ENCODE measurements around the gene DTD1.
"Not testable (repeated sequence)": the region's sequence is repeated elsewhere in the genome, so short reads cannot be mapped to it uniquely, and the experiment has no call there.

DNA sequence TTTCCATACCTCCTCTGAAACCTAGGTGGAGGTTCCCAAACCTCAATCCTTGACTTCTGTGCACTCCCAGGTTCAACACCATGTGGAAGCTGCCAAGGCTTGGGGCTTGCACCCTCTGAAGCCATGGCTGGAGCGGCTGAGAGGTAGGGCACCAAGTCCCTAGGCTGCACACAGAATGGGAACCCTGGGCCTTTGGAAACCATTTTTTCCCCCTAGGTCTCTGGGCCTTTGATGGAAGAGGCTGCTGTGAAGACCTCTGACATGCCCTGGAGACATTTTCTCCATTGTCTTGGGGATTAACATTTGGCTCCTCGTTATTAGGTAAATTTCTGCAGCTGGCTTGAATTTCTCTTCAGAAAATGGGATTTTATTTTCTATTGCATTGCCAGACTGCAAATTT, 199.2 kb downstream of the DTD1 start:
- TF ChIP-seq, protein P1, sequence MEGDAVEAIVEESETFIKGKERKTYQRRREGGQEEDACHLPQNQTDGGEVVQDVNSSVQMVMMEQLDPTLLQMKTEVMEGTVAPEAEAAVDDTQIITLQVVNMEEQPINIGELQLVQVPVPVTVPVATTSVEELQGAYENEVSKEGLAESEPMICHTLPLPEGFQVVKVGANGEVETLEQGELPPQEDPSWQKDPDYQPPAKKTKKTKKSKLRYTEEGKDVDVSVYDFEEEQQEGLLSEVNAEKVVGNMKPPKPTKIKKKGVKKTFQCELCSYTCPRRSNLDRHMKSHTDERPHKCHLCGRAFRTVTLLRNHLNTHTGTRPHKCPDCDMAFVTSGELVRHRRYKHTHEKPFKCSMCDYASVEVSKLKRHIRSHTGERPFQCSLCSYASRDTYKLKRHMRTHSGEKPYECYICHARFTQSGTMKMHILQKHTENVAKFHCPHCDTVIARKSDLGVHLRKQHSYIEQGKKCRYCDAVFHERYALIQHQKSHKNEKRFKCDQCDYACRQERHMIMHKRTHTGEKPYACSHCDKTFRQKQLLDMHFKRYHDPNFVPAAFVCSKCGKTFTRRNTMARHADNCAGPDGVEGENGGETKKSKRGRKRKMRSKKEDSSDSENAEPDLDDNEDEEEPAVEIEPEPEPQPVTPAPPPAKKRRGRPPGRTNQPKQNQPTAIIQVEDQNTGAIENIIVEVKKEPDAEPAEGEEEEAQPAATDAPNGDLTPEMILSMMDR (IDR thresholded peaks at IDR 0.05) = not testable (repeated sequence)
- TF ChIP-seq POLR2A (IDR thresholded peaks at IDR 0.05) = not testable (repeated sequence)

Data from heart left ventricle (tissue), 13 donors.